Stimulated activated CD8-positive, alpha-beta memory T cell treated with anti-CD3 and anti-CD28 coated beads, Interleukin-7, amount 100 ng/mL, for 24 hours (primary cell): ENCODE data around the gene ELANE.
"Not testable (repeated sequence)": the region's sequence is repeated elsewhere in the genome, so short reads cannot be mapped to it uniquely, and the experiment has no call there.

Experiments used
- DNase-seq: peaks from one replicate; pipeline ENCODE4 v3.0.0-alpha.2; 2020; ENCODE audit warnings: low read depth

The ELANE gene

DNA sequence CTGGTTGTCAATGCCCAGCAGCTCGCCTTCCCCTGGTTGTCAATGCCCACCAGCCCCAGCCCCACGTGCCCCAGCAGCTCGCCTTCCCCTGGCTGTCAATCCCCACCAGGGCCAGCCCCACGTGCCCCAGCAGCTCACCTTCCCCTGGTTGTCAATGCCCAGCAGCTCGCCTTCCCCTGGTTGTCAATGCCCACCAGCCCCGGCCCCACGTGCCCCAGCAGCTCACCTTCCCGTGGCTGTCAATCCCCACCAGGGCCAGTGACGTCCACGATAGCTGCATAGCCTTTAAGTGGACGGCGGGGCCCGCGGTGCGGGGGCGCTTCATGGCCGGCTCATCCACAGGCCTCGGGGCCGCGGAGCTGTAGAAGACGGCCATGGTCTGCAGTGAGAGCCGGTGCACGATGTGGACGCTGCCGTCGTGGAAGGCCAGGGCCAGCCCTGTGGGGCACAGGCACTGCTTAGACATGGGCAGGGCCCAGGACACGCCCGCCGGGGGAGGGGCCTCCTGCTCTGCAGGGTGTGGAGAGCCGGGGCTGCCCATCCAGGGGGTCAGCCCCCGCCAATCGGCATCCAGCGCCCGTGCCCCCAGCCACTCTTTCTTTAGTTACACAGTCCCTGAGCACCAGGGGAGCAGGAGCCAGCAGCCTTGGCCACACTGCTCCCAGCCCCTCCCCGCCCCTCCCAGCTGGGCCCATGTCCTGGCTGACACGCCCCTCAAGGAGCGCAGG lies 27.8 kb downstream of the ELANE start:
- no peak for DNase-seq

DNA sequence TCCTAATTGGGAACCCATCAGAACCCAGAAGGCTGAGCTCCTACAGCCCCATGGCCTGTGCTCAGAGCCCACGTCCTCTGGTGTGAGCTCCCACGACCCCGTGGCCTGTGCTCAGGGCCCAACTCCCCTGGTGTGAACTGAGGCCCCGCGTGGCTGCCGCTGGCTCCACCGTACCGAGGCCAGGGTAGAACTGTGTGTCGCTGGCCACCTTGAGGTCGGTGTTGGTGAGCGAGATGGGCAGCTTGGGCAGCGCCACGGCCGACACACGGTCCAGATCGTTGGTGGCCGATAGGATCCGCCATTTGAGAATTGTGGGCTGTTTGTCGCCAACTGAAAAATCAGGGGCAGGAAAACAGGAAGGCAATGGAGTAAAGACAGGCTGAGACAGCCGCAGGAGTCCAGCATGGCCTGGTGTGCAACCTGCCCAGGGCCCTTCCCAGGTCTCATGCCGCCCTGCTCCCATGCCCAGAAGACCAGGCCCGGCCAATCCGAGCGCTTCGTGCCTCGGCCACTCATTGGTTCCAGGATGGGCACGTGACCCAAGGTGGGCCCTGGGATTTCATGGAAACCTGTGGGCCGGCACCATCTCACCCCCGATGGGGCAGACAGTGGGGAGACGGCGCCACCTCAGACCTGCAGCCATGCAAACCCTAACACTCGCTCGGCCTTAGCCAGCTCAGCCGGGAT lies 29.4 kb downstream of the ELANE start:
- no peak for DNase-seq

DNA sequence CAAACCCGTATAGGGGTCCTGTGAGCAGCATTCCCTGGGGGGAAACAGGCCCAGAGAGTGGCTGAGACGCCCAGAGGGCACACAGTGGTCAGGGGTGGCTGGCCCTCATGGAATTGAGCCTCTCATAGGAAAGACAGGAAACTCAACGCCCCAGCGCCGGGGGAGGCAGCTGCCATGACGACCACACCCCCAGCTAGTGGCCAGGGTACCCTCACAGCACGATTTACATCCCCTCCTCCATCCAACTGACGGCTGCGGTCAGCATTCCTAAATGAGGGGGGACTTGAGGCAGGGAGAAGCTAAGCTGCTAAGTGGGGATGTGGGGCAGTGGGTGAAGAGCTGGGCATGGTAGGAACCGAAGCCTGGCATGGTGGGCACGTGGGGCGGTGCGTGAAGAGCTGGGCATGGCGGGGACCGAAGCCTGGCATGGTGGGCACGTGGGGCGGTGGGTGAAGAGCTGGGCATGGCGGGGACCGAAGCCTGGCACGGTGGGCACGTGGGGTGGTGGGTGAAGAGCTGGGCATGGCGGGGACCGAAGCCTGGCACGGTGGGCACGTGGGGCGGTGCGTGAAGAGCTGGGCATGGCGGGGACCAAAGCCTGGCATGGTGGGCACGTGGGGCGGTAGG lies 30.9 kb downstream of the ELANE start:
- no peak for DNase-seq

DNA sequence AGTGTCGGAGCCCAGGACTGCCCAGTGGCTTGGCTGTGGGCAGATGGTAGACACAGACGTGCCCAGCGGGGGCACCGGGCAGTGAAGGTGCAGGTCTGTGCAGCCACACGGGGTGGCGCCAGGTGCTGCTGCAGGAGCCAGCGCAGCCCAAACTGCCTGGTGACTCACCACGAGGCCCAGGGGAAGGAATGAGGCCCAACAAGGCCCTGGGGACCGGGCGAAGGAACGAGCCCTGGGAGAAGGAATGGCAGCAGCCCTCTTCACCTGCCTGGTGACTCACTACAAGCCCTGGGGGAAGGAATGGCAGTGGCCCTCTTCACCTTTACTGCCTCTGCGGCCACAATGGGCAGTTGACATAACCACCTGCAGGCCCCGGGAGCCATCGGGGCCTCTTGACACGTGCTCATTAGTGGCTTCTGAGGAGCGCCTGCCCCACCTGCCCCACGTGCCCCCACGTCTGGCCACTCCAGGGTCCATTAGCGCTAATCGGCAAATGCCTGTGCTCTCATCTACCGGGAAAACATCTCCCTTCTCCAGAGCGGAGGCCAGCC lies 31.6 kb downstream of the ELANE start:
- DNase-seq: no peak

DNA sequence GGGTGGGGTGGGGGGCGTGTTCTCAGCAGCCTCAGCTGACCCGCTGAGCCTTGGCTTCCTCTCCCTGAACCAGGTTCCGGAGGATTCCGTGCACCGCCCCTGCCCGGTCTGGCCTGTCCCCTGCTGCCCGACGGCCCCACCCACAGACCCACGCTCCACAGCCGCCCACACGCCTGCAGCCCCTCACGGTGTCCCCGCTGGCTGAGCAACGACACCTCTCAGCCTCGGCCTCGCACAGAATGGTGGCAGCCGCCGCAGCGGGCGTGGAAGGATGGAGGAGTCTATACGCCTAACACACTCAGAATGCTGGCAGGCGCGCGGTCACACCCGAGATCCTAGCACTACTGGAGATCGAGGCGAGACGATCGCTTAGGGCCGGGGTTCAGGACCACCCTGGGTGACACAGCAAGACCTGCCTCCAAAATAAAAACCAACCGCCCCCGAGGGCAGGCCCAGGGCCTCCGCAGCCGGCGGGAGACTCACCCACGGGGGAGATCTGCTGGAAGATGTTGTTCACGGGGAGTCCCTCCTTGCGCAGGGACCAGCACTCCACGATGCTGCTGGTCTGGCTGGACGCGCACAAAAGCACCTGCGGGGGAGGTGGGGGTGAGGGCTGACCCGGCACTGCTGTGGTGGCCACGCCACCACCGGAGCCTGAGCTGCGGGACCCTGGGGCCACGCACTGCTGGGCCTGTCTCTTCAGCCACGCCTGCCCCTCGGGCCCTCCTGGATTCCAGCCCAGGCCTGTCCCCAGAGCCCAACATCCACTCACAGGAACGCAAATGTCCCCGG lies 32.5 kb downstream of the ELANE start:
- no peak for DNase-seq

DNA sequence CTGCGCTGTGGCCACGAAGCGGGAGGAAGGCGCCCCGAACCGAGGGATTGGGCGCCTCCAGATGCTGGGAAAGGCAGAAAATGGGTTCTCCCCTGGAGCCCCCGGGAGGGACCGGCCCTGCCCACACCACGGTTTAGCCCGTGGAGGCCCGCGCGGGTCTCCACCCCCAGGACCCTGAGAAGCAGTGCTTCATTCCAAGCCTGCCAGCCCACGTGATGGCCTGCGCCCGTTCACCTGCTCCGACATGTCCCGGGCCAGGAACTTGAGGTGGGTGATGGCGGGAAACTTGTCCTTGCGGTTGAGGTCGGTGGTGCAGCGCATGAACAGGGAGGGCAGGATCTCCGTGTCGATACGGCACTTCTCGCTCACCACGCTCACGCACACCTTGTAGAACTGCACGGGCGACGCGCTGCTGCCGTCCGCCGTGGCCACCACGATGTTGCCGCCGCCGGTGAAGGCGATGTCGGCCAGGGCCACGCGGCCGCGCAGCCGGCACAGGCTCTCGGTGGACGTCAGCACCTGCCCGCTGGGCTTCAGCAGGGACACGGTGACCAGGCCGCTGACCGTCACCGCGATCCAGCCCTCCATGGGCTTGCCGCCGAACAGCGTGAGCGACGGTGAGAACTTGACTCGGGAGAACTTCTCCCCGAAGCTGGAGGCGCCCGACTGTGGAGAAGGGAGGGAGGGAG lies 33.6 kb downstream of the ELANE start:
- DNase-seq: no peak

DNA sequence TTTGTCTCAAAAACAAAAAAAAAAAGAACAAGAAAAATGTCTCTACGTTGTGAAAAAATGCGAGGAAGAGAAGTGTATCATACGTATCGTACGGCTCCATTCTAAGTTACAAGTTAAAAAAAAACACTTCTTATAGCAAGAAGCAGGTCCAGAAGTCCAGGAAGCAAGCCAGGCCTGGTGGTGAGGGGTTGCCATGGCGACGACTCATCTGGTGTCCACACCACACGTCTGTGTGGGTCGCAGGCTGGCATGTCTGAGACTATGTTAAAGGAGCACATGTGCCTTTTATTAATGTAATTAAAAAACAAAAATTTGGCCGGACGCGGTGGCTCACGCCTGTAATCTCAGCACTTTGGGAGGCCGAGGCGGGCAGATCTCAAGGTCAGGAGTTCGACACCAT lies 35.0 kb downstream of the ELANE start:
- DNase-seq: no peak

DNA sequence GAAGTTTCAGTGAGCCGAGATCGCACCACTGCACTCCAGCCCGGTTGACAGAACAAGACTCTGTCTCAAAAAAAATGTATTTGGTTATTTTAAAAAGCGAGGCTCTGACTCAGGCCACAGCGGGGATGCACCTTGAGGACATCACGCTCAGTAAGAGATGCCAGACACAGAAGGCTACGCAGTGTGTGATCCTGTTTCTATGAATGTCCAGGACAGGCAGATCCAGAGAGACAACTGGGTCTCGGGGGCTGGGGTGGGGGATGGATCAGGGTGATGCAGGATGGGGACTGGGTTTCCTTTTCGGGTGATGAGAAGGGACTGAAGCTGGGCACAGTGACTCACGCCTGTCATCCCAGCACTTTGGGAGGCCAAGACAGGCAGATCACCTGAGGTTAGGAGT lies 35.5 kb downstream of the ELANE start:
- DNase-seq: no peak

DNA sequence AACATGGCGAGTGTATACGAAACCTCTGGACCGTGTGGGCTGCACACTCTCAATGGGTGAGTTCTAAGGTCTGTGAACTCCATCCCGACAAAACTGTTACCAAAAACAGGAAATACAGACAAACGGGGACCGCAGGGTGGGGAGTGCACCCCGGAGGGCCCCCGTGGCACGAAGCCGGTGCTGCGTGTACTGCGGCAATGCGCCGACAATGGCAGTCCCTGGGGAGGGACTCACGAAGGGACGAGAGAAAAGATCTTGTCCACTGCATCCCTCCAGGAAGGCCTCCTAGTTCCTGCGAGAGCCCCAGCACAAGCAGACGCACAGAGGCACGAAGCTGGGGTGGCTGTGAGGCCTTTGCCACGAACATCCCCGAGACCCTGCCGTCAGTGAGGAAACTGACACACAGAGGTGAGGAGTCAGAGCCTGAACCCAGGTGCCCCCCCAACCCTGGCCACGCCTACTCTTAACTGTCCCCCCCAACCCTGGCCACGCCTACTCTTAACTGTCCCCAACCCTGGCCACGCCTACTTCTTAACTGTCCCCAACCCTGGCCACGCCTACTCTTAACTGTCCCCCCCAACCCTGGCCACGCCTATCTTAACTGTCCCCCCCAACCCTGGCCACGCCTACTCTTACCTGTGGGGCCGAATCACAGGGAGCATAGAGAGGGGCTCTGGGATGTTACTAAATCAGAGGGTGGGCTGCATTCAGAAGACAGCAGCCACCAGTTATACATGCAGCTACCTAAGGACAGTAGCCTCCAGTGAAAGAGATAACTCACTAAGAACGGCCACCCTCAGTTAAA lies 36.7 kb downstream of the ELANE start:
- no peak for DNase-seq

DNA sequence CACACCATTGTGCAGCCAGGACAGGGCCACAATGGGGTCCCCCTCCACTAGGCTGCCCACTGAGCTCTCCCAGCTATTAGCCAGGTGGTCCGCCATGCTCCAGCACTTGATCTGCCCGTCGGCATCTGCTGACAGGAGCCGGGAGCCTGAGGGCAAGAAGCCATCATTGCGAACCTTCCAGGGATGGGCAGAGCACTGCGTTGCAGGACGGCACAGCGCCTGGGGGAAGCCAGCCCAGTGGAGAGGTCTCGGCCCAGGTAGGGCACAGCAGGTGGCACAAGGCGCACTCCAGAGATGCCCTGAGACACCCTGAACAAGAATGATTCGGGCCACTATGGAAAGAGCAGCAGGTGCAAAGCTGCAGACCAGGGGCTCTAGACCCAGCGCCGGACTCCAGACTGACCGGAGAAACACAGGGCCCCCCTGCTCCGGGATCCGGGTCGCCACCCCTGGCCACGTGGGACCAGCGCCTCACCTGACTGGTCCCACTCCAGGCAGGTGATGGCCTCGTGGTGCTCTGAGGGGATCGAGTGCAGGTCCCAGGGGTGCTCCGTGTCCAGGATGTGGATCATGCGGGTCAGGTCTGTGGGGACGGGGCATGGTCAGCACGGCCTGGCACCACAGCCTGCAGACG lies 37.7 kb downstream of the ELANE start:
- DNase-seq: no peak

DNA sequence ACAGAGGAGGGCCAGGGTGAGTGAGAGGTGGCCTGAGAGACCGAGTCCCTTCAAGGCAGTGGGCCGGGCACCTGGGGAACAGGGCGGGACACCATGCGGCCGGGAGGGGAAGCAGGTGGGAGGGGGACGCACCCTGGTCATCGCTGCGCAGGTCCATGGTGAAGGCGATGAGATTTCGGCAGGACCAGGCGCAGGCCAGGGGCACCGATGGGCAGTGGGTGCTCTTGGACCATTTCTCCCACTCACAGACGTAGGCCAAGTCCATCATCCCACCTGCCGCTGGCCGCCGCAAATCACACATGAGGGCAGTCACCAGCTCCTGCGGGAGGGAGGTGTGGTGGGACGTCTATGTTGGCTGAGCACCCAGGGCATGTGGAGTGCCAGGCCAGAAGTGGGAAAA lies 38.7 kb downstream of the ELANE start:
- no peak for DNase-seq

DNA sequence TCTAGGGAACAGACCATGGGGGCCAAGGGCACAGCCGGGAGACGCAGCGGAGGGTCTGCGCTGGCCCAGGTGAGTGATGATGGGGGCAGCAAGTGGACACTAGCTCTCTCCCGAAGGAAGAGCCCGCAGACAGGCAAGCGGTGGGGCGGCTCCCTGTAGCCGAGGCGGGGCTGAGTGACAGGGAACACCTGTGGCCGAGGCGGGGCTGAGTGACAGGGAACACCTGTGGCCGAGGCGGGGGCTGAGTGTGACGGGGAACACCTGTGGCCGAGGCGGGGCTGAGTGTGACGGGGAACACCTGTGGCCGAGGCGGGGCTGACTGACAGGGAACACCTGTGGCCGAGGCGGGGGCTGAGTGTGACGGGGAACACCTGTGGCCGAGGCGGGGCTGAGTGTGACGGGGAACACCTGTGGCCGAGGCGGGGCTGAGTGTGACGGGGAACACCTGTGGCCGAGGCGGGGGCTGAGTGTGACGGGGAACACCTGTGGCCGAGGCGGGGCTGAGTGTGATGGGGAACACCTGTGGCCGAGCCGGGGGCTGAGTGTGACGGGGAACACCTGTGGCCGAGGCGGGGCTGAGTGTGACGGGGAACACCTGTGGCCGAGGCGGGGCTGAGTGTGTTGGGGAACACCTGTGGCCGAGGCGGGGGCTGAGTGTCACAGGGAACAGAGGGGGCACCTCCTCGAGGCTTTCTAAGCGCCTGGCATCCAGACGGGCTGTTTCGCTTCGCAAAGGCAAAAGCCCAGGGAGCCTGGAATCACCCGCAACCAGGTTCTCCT lies 39.5 kb downstream of the ELANE start:
- not testable (repeated sequence) for DNase-seq

DNA sequence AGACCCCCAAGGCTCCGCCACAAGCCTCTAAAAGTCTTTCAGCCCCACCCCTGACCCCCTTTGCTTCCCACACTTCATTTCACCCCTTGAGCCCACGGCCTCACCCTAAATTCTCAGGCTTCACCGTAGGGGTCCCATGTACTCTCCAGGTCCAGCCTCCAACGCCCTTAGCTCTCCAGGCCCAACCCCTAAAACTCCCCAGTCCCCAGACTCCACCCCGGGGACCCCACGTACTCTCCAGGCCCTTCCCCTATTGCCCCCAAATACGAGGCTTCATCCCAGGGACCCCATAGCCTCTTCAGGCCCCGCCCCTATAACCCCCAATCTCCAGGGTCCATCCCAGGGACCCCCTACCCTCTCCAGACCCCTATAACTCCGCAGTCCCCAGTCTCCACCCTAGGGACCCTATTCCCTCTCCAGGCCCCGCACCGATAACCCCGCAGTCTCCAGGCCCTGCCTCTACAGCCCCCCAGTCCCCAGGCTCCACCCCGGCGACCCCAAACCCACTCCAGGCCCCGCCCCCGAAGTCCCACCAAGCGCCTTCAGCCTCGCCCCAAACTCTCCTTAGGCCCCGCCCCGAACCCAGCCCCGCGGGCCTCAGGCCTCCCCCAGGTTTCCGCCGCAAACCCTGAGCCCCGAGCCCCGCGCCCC lies 40.3 kb downstream of the ELANE start:
- DNase-seq: no peak

DNA sequence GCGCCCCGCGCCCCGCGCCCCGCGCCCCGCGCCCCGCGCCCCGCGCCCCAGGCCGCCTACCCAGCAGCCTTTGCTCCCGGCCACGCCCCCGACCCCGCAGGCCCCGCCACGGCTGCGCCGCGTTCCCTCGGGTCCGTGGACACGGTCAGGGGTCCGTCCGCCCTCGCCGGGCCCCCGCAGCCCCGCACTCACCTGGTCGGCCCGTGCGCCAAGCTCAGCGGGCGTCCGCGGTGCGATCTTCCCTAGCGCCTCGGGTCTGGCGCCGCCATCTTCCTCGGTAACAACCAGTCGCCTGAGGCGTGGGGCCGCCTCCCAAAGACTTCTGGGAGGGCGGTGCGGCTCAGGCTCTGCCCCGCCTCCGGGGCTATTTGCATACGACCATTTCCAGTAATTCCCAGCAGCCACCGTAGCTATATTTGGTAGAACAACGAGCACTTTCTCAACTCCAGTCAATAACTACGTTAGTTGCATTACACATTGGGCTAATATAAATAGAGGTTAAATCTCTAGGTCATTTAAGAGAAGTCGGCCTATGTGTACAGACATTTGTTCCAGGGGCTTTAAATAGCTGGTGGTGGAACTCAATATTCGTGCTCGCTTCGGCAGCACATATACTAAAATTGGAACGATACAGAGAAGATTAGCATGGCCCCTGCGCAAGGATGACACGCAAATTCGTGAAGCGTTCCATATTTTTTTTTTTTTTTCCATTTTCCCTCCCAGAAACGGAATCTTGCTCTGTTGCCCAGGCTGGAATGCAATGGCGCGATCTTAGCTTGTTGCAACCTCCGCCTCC lies 41.0 kb downstream of the ELANE start, which contains the start of the genes MED16 and RNU6-9:
MED16 (minus strand) TSS at position 294 of the 796 bp plus-strand sequence. CDS start 2,056 bp downstream, outside the sequence.
RNU6-9 (plus strand) TSS at position 591 of the 796 bp plus-strand sequence.
- no peak for DNase-seq

DNA sequence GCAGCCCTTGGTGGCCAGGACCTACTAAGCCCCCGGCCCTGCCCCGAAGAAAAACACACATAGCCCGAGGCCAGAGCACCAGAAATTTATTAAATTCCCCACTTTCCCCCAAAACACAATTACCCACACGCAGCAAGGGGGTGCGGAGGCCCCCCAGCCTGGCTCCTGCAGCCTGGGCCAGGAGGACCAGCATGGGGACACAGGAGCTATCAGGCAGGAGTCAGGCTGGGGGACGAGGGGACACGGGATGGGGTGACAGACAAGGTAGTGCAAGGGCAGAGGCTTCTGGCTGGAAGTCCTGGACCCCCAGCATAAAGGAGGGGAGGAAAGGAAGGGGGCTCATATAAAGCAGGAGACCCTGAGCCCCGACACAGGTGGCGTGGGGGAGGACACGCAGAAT lies 44.3 kb downstream of the ELANE start:
- DNase-seq: no peak

DNA sequence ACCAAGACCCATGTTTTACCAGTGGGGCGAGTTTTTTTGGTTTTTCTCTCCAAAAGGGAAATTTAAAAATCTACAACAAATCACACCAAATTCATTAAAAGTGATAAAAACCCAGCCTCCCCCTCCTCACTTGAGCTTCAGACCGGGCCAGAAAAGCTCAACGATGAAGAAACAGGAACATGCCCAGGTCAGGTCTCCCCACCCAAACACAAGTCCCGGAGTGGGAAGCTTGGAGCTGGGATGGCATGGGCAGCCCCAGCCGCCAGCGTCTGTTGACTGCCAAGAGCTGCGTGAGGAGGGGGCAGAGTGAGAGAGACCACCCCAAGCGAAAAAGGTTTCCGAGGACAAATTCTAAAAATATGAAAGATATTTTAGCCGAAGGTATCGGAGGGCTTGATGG lies 44.9 kb downstream of the ELANE start:
- DNase-seq: no peak

DNA sequence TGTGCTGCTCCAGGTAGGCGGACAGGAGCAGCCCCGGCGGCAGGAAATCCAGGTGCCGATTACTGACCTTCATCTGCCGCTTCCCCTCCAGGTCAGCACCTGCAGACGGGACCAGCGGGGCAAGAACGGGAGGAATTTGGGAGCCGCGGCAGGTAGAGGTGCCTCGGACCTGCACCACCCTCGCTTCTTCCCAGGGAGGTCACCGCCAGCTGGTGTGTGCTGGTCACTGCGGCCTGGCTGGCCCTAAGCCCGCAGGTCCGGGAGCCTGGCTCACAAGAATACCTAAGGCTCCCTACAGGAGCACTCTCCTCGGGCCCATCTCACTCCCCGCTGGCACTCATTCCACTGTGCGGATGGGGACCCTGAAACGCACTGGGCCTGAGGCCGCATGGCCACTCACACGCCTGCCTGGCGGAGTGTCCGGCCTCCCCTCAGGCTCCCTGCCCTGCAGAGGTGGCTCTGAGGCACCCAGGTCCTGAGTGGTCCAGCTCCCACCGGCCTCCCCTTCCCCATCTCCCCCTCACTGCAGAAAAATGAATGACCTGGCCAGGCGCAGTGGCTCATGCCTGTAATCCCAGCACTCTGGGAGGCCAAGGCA lies 45.4 kb downstream of the ELANE start:
- no peak for DNase-seq

DNA sequence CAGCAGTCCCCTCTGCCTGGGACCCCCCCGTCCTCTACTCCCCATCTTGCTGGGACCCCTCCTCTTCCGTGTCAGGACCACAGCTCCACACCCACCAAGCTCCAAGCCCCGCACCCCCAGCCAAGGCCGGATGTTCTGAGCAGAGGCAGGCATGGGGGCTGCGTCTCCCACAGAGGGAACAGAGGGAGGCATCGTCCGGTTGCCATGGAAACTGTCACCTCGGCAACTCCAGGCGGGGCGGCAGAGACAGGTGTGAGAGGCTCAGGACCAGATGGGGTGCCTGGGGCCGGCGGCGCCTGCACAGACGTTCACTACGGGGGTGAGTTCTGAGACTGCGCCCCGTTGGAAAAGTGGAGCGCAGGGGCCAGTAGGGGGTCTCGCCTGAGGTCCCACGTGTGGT lies 46.6 kb downstream of the ELANE start:
- DNase-seq: no peak
